Amygdala (tissue), 56 donors: ENCODE measurements around the gene CYFIP1.
A peak's percentile ranks its signal among the peaks of the same experiment; 100 is the strongest.

Source experiments
- DNase-seq, 56 donors: peaks; one replicate each; lab custom pipeline; 2025; lab: John Stamatoyannopoulos, UW

Gene CYFIP1

DNA sequence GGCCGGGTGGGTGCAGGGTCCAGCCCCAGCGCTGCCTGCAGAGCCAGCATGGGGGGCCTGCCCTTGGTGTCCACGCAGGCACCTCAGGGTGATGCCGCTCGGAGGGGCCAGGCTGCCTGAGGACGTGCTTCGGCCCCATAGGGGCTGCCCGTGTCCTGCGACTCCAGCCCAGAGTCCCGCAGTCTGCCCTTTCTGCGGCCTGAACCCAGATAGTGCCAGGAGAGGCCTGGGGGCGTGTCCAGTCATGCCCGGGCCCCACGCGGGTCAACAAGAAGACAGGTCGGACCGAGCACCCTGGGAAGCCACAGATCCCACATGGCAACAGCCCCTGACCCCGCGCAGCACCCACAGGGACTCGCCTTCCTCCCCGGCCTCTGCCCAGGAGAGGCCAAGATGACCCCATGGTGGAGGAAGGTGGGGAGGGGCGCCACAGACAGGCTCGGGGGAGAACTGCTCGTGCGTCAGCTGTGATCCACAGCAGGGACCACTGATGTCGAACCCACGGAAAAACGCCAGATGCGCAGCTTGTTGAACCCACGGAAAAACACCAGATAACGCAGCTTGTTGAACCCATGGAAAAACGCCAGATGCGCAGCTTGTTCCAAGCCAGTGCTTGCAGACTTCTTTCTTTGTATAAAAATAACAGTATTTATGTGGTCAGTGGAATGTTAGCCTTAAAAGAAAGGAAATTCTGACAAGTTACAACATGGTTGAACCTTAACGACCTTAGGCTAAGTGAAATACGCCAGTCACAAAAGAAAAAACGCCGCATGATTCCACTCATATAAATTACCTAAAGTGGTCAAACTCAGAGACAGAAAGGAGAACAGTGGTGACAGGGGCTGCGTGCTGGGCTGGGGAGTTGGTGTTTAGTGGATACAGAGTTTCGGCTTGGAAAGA lies 28.5 kb downstream of the CYFIP1 start:
- DNase-seq, result no peak

DNA sequence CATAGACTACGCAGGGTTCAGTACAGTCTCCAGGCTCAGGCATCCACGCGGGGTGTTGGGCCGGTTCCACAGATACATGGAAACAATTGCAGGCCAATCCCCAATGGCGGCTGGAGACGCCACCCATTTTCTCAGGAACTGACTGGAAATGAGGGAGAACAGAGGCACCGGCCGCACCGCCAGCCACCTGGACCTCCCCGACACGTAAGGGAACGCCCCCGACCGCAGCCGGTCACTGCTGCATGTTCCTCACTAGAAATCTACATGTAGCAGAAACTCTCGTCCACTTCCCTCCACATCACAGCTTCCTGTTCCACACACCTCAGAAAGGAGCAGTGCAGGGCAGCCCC lies 29.2 kb downstream of the CYFIP1 start:
- no peak for DNase-seq

DNA sequence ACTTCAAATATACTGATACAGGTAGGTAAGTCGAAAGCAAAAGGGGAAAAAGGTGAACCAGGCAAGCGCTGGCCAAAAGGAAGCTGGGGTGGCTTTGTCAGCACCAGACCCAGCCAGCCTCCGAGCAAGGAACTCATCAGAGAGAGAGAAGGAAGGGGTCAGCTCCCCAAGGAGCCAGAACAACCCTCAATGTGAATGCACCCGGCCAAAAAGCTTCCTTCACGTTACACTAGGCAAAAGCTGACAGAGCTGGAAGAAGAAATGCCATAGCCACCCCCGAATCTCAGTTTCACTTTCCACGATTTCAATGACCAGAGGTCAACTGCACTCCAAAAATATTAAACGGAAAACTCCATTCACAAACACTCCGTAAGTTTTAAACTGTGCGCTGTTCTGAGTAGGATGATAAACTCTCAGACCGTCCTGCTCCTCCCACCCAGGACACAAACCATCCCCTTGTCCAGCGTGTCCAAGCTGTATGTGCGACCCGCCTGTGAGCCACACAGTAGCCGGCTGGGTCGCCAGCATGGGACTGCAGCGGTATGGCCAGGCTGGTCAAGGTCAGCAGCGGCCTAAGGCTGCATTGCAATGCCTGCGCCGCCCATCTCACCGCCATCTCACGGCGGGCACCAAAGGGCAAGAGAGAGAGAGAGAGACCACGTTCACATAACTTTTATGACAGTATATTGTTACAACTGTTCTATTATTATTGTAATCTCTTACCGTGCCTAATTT lies 29.7 kb downstream of the CYFIP1 start:
- no peak for DNase-seq

DNA sequence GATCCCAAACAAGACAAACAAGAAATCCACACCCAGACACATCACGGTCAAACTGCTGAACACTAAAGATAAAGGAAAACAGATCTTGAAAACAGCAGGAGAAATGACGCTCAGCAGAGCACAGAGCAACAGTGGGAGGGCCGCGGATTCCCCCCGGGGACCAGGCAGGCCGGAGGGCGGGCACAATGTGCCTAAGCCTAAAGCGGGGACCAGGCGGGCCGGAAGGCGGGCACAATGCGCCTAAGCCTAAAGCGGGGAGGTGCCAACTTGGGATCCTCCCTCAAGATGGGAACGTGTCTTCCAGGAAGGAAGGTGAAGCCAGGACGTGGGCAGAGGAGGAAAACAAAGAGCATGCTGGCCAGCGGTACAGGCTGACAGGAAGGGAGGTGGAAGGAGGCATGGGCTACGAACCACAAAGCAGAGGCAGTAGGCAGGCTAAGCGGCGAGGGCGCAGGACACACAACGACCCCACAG lies 31.1 kb downstream of the CYFIP1 start:
- peak in 1 of 56 donors; percentile 23 for DNase-seq

DNA sequence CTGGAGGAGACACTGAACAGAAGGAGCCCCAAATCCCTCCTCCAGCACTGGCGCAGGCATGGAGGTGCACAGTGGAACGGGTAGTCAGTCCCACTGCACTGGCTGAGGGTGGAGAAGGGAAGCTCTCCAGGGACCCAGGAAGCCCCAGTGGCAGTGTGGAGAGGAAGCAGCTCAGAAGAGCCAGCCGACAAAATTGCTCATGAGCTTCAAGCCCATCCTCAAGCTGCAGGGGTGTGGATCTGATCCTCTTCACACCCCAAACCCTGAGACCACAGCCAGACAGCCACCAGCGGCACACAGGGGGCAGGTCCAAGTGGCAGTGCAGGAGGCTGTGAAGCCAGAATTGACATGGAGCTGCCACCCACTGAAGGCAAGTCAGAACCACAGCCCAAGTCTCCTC lies 32.1 kb downstream of the CYFIP1 start:
- DNase-seq, result no peak

DNA sequence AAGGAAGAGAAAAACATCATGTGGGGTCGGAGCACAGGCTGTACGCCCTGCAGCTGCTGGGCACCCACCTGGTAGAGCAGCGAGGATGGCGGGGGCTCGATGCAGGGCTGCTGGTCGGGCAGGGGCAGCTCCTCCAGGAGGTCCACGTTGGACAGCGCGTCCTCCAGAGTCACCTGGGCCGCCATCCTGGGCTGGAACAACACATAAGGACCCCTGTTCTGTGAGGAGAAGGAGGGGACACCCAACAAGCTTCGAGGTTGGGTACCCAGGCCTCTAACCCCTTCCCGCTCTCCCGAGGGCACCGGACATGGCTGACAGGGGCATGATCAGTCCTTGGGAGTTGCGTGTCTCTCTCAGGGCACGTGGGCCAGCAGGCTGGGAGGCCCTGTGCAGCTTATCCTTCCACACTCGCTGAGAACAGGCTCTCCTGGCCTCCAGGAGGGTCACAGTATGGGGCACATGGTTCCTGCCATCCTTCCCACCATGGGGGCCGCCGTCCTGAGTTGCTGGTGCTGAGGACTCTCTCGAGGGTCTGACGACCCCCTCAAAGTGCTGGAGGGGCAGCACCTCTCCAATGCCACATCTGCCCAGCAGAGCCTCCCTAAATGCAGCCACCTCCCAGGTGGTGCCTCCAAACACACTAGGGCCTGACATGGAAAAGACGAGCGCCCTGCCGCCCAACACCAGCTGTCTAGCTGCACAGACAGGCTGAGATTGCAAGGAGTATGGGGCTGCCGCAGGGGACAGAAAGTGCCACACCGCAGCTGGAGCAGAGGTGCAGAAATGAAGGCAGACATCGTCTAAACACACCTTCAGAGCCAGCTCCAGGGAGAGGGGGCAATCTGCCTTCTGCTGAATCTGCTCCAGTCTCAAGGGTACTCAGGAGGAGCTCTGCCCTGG lies 32.8 kb downstream of the CYFIP1 start:
- DNase-seq, result no peak

DNA sequence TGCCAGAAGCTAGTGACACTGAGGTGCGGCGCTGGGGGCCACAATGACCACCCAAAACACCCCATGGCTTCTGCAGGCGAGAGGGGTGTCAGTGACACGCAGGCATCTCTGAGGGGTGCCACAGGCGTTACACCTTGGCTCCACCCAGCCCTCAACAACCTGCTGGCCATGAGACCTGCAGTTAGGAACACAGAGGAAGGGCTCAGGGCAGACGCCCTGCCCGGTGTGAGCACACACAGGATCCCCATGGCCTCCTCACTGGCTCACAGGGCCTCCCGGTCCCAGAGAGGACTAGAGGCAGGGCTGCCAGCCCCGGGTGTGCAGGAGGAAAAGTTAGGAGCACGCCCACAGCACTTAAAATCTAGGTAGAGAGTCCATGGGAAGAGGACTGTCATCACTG lies 35.1 kb downstream of the CYFIP1 start:
- no peak for DNase-seq

DNA sequence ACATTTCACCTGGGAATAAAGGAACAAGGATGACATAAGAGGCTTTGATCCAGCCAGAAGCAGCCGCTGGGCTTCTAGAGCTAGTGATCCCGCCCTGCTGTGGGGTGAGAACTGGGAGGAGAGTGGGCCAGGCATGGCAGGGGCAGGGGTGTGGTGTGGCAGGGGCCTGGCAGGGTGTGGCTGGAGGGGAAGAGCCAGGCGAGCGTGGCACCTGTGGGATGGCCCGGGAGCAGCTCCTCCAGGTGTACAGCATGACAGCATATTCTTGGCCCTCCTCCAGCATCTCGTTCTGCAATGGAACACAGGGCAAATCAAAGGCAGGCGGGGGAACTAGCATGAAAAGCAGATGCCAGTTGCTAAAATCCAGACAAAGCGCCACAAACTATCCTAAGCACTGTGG lies 35.5 kb downstream of the CYFIP1 start:
- DNase-seq, result no peak

DNA sequence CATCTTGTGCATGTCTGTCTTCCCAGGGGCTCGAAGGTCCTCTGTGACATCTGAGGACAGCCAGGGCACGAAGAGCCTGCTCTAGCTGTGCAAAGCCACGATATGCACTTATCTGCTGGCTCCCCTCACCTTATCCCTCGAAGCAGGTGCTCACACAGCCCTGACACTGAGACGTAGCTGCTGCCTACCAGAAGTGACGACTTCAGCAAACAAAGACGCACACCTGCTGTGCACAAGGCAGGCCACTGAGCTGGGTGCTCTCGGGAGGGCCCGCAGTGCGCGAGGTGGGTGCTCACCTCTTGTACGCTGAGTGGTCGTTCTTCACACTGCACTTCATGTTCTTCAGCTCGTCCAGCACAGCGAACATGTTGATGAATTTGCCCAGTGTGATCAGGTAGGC lies 37.3 kb downstream of the CYFIP1 start:
- no peak for DNase-seq

DNA sequence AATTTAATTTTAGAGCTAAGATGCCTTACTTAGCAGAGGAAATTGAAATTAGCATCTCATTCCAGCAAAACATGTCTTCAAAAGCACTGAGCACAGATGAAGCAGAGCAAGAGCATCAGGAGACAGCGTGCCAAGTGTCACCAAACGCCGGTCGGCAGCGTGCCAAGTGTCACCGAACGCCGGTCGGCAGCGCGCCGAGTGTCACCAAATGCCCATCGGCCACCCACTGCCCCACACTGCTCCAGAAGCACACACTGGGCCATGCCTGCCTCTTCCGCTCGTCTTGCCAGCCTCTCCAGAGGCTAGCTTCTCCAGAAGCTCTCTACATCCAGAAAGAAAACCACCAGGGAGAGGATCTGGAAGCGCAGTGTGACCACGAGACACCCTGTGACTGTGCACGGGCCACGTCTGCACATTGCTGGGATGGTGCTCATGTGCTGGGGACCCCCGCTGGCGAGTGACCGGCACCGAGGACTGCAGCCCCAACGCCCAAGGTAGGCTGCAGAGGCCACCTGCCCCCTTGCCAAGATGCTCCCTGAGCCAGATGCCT lies 37.8 kb downstream of the CYFIP1 start:
- no peak for DNase-seq

DNA sequence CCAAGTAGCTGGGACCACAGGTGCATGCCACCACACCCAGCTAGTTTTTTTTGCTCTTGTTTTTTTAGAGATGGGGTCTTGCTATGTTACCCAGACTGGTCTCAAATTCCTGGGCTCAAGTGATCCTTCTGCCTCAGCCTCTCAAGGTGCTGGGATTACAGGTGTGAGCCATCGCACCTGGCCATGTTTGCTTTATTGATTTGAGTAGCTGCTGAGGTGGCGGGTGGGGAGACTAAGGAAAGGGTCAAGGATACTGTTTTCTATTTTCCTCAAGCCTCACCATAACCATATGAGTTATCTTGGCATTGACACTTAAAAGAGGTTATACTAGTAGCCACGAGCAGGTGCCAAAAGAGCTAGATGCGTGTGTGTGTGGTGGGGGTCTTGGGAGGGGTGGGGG lies 39.0 kb downstream of the CYFIP1 start:
- DNase-seq, result no peak

DNA sequence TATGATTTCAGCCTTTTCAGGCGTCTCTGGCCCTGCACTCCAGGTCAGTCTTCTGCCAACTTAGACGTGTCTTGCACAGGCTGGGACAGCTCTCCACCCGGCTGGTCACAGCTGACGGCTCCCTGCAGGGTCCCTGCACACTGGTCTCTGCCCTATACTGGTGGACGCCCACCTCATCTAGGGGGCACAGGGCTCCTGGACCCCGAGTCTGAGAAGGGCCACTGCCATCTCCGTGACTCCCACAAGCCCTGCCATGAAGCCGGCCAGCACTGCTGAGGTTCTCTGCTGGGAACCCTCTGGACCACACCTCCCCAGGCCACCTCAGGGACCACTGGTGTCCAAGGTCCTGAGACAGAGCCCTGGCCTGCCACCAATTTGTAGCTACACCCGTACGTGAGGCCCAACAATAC lies 40.5 kb downstream of the CYFIP1 start:
- DNase-seq, result no peak

DNA sequence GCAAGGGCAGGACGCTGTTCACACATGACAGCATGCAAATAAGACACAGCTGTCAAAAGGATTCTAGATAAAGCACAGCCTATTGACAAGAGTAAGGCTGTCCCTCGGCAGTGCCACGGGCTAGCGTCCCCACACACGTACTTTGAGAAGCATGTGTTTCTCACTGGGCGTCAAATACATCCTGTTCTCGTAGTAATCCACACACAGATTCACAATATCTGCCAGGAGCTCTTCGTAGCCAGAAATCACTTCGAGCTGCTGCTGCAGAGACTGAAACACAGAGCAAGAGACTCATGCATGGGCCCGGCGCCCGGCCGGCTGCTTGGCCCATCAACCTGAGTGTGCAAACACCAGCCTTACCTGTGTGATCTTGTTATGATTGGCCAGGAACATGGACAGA lies 41.1 kb downstream of the CYFIP1 start:
- DNase-seq, result no peak

DNA sequence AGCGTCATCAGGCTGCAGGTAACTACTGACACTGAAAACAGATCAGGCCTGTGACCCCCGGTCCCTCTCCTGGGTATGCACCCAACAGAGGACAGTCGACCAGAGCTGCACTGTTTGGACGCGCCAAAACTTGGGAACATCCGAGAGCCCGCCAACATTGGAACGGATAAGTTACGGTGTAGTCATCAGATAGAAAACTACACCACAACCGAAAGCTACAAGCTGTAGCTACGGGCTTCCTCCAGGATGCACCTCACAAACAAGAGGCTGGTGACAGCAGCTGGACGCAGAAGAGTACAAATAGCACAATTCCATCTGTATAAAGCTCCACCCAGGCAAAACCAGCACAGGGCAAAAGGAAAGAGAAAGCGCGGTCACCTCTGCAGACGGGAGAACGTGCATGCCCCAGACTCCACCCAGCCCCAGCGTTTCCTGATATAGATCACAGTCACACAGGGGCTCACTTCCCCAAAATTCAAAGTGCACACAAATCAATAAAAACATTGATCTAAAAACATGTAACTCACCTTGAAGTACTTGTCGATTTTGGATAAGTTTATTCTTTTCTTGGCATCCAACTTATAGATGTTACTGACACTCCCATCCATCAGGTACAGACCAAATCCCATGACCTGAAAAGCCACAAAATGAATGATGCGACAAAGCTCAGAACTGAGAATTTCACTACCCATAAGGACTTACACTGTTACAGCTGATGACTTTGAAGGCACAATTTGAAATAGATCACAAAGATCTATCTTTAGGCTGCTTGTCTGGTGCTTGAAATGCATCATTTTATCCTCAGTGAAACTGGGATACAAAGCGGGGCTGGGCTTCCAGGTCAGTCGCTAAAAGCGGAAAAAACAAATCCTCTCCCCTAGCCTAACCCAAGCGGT lies 43.3 kb downstream of the CYFIP1 start:
- DNase-seq, result no peak

DNA sequence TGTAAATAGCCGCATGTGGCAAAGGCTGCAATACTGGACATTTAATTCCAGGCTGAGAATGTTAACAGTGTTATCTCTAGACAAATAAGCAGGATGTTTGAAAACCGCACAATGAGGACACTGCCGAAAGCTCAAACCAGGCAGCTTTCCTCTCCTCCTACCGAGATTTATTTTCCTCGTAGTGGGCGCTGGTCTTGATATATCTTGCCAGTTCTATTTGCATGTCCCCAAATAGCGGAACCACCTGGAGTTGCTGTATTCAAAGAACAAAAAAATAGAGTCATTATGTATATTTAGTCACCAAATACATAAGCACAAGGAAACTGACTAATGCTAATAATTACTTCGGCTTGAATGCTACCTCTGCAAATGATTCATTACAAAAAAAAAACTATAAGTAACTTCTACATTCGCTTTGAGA lies 46.5 kb downstream of the CYFIP1 start:
- peak in 1 of 56 donors; percentile 46 for DNase-seq

DNA sequence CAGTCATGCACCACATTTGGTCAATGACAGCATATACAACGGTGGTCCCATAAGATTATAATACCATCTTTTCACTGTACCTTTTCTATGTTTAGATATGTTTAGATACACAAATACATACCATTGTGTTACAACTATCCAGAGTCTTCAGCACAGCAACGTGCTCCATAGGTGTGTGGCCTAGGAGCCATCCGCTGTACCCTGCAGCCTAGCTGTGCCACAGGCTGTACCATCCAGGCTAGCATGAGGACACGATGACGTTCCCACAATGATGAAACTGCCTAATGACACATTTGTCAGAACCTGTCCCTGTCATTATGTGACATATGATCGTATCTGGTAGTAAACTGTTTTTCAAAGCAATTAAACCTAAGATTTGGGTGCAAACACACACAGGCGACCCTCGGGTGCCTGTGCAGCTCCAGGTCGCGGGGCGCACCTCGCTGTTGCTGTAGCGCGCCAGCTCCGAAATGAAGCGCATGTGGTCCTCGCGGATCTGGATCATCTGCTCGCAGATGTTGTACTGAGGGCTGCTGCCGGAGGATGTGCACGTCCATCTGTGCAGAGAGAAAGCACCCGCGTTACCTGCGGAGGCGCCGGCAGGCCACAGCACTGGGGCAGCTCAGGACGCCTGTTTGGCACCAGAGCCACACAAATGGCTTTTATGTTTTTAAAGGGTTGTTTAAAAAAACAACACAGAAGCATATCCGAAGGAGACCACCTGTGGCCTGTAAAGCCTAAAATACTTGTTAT lies 48.2 kb downstream of the CYFIP1 start:
- no peak for DNase-seq

DNA sequence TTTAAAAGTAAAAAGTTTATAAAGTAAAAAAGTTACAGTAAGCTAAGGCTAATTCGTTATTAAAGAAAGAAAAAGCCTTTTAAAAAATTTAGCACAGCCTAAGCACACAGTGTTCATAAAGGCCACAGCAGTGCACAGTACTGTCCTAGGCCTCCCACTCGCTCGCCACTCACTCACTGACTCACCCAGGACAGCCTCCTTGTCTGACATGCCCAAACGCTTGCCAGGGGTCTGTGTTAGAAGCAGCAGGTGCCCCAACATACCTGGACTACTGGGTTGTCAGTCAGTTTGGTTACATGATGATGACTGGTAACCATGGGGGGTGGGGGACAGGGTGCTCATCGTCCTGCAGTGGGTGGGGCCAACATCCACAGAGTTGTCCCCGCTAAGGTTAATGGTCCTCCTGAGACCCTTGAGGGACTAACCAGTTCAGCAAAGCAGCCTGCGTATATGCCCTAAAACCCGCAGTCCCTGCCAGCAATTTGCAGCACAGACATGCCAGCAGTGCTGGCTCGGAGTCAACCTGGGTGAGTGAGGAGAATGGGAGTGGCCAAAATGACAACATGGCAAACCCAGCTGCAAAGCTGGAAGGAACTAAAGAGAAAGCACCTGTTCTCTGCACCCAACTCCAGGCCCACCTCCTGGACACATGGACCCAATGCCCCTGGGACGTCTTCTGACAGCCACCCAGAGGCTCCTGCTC lies 49.2 kb downstream of the CYFIP1 start:
- no peak for DNase-seq

DNA sequence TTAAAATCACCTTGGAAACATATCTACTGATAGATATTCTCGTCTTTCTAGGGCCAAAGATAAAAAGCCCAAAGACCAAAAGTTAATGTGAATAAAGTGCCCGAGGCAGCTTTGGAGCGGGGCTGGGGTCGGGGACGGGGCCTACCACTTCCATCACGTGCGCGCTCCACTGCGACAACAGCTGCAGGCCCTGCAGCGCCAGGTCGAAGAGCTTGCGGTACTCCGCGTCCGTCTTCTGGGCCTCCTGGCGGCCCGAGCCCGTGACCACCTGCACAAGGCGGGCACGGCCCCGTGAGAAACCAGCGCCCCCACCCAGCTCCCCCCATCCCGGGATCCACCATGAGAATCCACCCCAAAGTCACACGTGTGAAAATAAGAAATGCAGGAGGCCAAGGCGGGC lies 52.4 kb downstream of the CYFIP1 start:
- DNase-seq, result no peak
